H1 (cell line): Measurements from ENCODE around the gene BCAR3. TPM values are rescaled to one million over a fixed set of nuclear protein-coding genes. Genes with fewer than 3 reads are reported as not detected.

Source experiments
- CTCF ChIA-PET: fragments of 300-600 bp; sonication (Branson Sonifier 250); formaldehyde crosslinking; loops from one replicate; lab custom pipeline; 2021; ENCODE audit not compliant: partially characterized antibody; lab: Charles Lee
- POLR2A ChIA-PET: fragments of 300-600 bp; sonication (Branson Sonifier 250); formaldehyde crosslinking; loops from one replicate; lab custom pipeline; 2021; ENCODE audit warnings: inconsistent platforms; ENCODE audit not compliant: partially characterized antibody; lab: Charles Lee
- DNase-seq, 2 experiments: peaks; one replicate each; pipeline versions ENCODE4 v3.0.0 to v3.0.0-alpha.2; 2010 to 2022; ENCODE audit warnings: low spot score in 2 of 2, low read depth in 1 of 2, mixed read lengths in 1 of 2
- FAIRE-seq: peaks from 2 replicates; lab custom pipeline; 2011; peaks lifted over from hg19 to GRCh38; lab: Jason Lieb, UNC
- H2AFZ ChIP-seq: 2 replicates; pipeline ENCODE4 v1.8.1; 2012; ENCODE audit warnings: low read length, inconsistent platforms
- H2AK5ac ChIP-seq: 2 replicates; pipeline ENCODE4 v1.6.1; 2013; ENCODE audit warnings: low read depth, low read length
- H2BK120ac ChIP-seq: replicated peaks from 2 replicates; pipeline ENCODE3; 2013; ENCODE audit warnings: low read depth, low read length, inconsistent platforms
- H2BK12ac ChIP-seq: 2 replicates; pipeline ENCODE4 v1.6.1; 2013; ENCODE audit warnings: low read depth, low read length
- H2BK15ac ChIP-seq: 2 replicates; pipeline ENCODE4 v1.6.1; 2013; ENCODE audit warnings: low read length
- H2BK20ac ChIP-seq: 2 replicates; pipeline ENCODE4 v1.6.1; 2013; ENCODE audit warnings: low read length
- H2BK5ac ChIP-seq: 2 replicates; pipeline ENCODE4 v1.6.1; 2013; ENCODE audit warnings: low read depth, low read length
- H3K14ac ChIP-seq: 2 replicates; pipeline ENCODE4 v1.6.1; 2013; ENCODE audit warnings: inconsistent platforms; ENCODE audit not compliant: insufficient read length
- H3K18ac ChIP-seq: 2 replicates; pipeline ENCODE4 v1.6.1; 2013; ENCODE audit warnings: low read length; ENCODE audit errors: extremely low read depth
- H3K23ac ChIP-seq: 2 replicates; pipeline ENCODE4 v1.6.1; 2013; ENCODE audit warnings: inconsistent platforms; ENCODE audit not compliant: insufficient read length
- H3K23me2 ChIP-seq: 2 replicates; pipeline ENCODE4 v1.6.1; 2013; ENCODE audit warnings: low read depth, low read length
- H3K27ac ChIP-seq: 2 replicates; pipeline ENCODE4 v1.6.1; 2011; ENCODE audit warnings: low read depth, low read length, inconsistent platforms
- H3K27me3 ChIP-seq, 4 experiments: replicated peaks in 1 of 4; 1 replicate in 1 of 4; 2 replicates in 3 of 4; pipeline versions ENCODE4 v1.6.1 to v1.8.1; 2011 to 2013; ENCODE audit warnings: low read length in 3 of 4, mild to moderate bottlenecking in 3 of 4, inconsistent platforms in 2 of 4, mixed read lengths in 2 of 4, moderate library complexity in 1 of 4; ENCODE audit not compliant: control insufficient read depth in 3 of 4, insufficient read depth in 3 of 4; ENCODE audit errors: extremely low read depth in 1 of 4
- H3K36me3 ChIP-seq, 4 experiments: 2 replicates each; pipeline versions ENCODE4 v1.6.1 to v1.8.1; 2011 to 2013; ENCODE audit warnings: mild to moderate bottlenecking in 4 of 4, low read length in 3 of 4, moderate library complexity in 2 of 4, control low read depth in 1 of 4, inconsistent platforms in 1 of 4; ENCODE audit not compliant: insufficient read depth in 4 of 4, control insufficient read depth in 2 of 4
- H3K4ac ChIP-seq: replicated peaks from 2 replicates; pipeline ENCODE3; 2013; ENCODE audit warnings: low read length, low read depth, mixed read lengths, inconsistent platforms; ENCODE audit not compliant: insufficient read length
- H3K4me1 ChIP-seq, 4 experiments: replicated peaks in 1 of 4; 1 replicate in 1 of 4; 2 replicates in 3 of 4; pipeline versions ENCODE4 v1.6.1 to v1.8.1; 2011 to 2013; ENCODE audit warnings: low read length in 3 of 4, inconsistent platforms in 2 of 4, mixed read lengths in 1 of 4; ENCODE audit not compliant: insufficient read depth in 4 of 4, control insufficient read depth in 3 of 4
- H3K4me2 ChIP-seq, 2 experiments: 2 replicates each; pipeline versions ENCODE4 v1.6.1 to v1.8.1; 2011 to 2013; ENCODE audit warnings: low read depth in 2 of 2, low read length in 2 of 2, control low read depth in 1 of 2, inconsistent platforms in 1 of 2, mild to moderate bottlenecking in 1 of 2; ENCODE audit not compliant: insufficient read depth in 1 of 2
- H3K4me3 ChIP-seq, 4 experiments: fragments of 200-600, 300-600 bp in 1 of 4; sonication (generic), shearing (Covaris generic), sonication (Bioruptor Twin) in 1 of 4; 2 replicates each; pipeline versions ENCODE4 v1.5.1 to v1.8.1; 2011 to 2016; ENCODE audit warnings: low read length in 4 of 4, low read depth in 3 of 4, control low read depth in 2 of 4, inconsistent platforms in 2 of 4, mild to moderate bottlenecking in 2 of 4, mixed read lengths in 1 of 4, moderate library complexity in 1 of 4; ENCODE audit not compliant: insufficient read depth in 2 of 4; ENCODE audit errors: extremely low read depth in 1 of 4
- H3K56ac ChIP-seq: replicated peaks from 2 replicates; pipeline ENCODE3; 2013; ENCODE audit warnings: low read depth, mild to moderate bottlenecking, mixed read lengths, low read length, inconsistent platforms; ENCODE audit not compliant: insufficient read length
- H3K79me1 ChIP-seq: 2 replicates; pipeline ENCODE4 v1.6.1; 2013; ENCODE audit warnings: low read depth, low read length, control low read depth
- H3K79me2 ChIP-seq, 2 experiments: 2 replicates each; pipeline versions ENCODE4 v1.6.1 to v1.8.1; 2012 to 2013; ENCODE audit warnings: low read length in 2 of 2, mild to moderate bottlenecking in 2 of 2, inconsistent platforms in 1 of 2; ENCODE audit not compliant: insufficient read depth in 2 of 2, control insufficient read depth in 1 of 2
- H3K9ac ChIP-seq, 4 experiments: replicated peaks in 1 of 4; 1 replicate in 1 of 4; 2 replicates in 3 of 4; pipeline versions ENCODE4 v1.6.1 to v1.8.1; 2011 to 2013; ENCODE audit warnings: low read depth in 3 of 4, low read length in 3 of 4, control low read depth in 2 of 4, mild to moderate bottlenecking in 2 of 4, moderate library complexity in 2 of 4, inconsistent platforms in 1 of 4; ENCODE audit errors: extremely low read depth in 1 of 4
- H3K9me3 ChIP-seq, 2 experiments: 2 replicates each; pipeline versions ENCODE4 v1.6.1 to v1.8.1; 2012 to 2013; ENCODE audit warnings: mild to moderate bottlenecking in 2 of 2, moderate library complexity in 2 of 2, control low read depth in 1 of 2, inconsistent platforms in 1 of 2, low read depth in 1 of 2, low read length in 1 of 2, mixed read lengths in 1 of 2; ENCODE audit not compliant: insufficient read depth in 2 of 2
- H4K20me1 ChIP-seq, 2 experiments: replicated peaks in 1 of 2; 2 replicates each; pipeline versions ENCODE3 to v1.8.1; 2011 to 2013; ENCODE audit warnings: inconsistent platforms in 2 of 2, low read length in 2 of 2, mild to moderate bottlenecking in 1 of 2; ENCODE audit not compliant: insufficient read depth in 2 of 2, control insufficient read depth in 1 of 2
- H4K5ac ChIP-seq: 2 replicates; pipeline ENCODE4 v1.6.1; 2013; ENCODE audit warnings: low read length, low read depth, mixed read lengths, inconsistent platforms; ENCODE audit not compliant: insufficient read length
- H4K8ac ChIP-seq: 2 replicates; pipeline ENCODE4 v1.8.0; 2013; ENCODE audit warnings: mild to moderate bottlenecking, moderate library complexity, low read length, inconsistent platforms; ENCODE audit not compliant: insufficient read depth; ENCODE audit errors: extremely low read depth
- H4K91ac ChIP-seq: replicated peaks from 2 replicates; pipeline ENCODE3; 2013; ENCODE audit warnings: low read length, mixed read lengths, inconsistent platforms; ENCODE audit not compliant: insufficient read length
- ATF2 ChIP-seq: IDR thresholded peaks from 2 replicates; pipeline ENCODE4 v1.6.1; 2012; ENCODE audit warnings: low read length, inconsistent platforms
- JUN ChIP-seq: IDR thresholded peaks from 2 replicates; pipeline ENCODE4 v1.6.1; 2011; ENCODE audit warnings: low read depth, mild to moderate bottlenecking, improper control_type of control experiment, low read length
- NANOG ChIP-seq: IDR thresholded peaks from 2 replicates; pipeline ENCODE4 v1.6.1; 2011; ENCODE audit warnings: low read length, low read depth, mild to moderate bottlenecking, inconsistent platforms; ENCODE audit not compliant: insufficient read depth, poor library complexity, severe bottlenecking
- TEAD4 ChIP-seq: IDR thresholded peaks from 2 replicates; pipeline ENCODE4 v1.6.1; 2012; ENCODE audit warnings: low read depth, low read length, inconsistent platforms, mixed read lengths
- WGBS, 2 experiments: shearing (Covaris generic) in 1 of 2; methylation state at CpG; one replicate each; pipeline versions ENCODE4 v1.1.6 to v1.1.7; 2013 to 2015; ENCODE audit warnings: low lambda C conversion rate in 2 of 2, mixed read lengths in 2 of 2, inconsistent platforms in 1 of 2, low coverage in 1 of 2, missing lambda C conversion rate in 1 of 2; ENCODE audit not compliant: insufficient replicate concordance in 2 of 2, insufficient coverage in 1 of 2, insufficient read length in 1 of 2; ENCODE audit errors: extremely low coverage in 1 of 2, missing lambda C conversion rate in 1 of 2; 5-methylcytosine and 5-hydroxymethylcytosine counted together
- polyA plus RNA-seq, 7 experiments: library from polyadenylated mRNA; depleted of rRNA in 3 of 7; stranded (reverse) in 5 of 7; unstranded in 2 of 7; fragments of >200 nt in 5 of 7; fragments of 200-250 nt in 2 of 7; gene quantifications; 1 replicate in 5 of 7; 2 replicates in 1 of 7; 4 replicates in 1 of 7; pipeline versions ENCODE4 v1.2.1 to v1.2.3, GENCODE V29; 2011 to 2013; ENCODE audit warnings: missing spikeins in 2 of 7, mixed read lengths in 2 of 7
- total RNA-seq: library from RNA; stranded (reverse); fragmentation: NEBNext Ultra II Directional; extraction: Animal tissue kit (Norgen Biotek cat#: 25700); gene quantifications from 2 replicates; pipeline ENCODE4 v1.2.1, GENCODE V29; 2021

Gene BCAR3
- total and polyA plus RNA-seq, 2 of the 8 experiments (the other 6 are each of a cell fraction or from before 2014, with no cell fraction given): 5.6 to 9.2 TPM

GRCh38 chr1:93685918-93686317 is 4.3 kb upstream of the BCAR3 start:
- TF ChIP-seq TEAD4 (no peak), ATF2 (no peak), JUN (no peak), NANOG (no peak)
- TF ChIP-seq, all 59 proteins: peak for 0
- H3K4me2 ChIP-seq: no peak overlapping the region
- H3K9ac ChIP-seq: no peak overlapping the region
- no peaks in the 10 kb centered on the region for H3K79me2 ChIP-seq
- H4K5ac ChIP-seq: no peak overlapping the region
- ChIA-PET POLR2A (interaction anchor here (0.9 to 1.2 kb wide), 3 partner anchors 20 to 129 kb away, joined by 3 read pairs; no protein-coding TSS in a partner anchor), CTCF (interaction anchor here (0.7 to 13.5 kb wide), 14 partner anchors 10 to 159 kb away, joined by 3 to 98 read pairs (median 4); no protein-coding TSS in a partner anchor)
- no peak overlapping the region for H2BK15ac ChIP-seq
- no peak overlapping the region for H4K8ac ChIP-seq
- H2BK20ac ChIP-seq: no peak overlapping the region
- peaks cover 0 to 3% (median under 1%) of the 10 kb centered on the region in 4 experiments; a peak in 4 of 7 replicates for H3K4me1 ChIP-seq
- H3K79me1 ChIP-seq: no peaks in the 10 kb centered on the region
- H3K4ac ChIP-seq: no peak overlapping the region
- no peak overlapping the region for H3K4me3 ChIP-seq
- FAIRE-seq (no peak), DNase-seq (no peak)
- H2BK12ac ChIP-seq: no peak overlapping the region
- 84% methylated on average over 1 of the region's 1 CpG; no CpG with 5 or more reads in 1 of the 2 experiments for WGBS, 2 experiments
- no peak overlapping the region for H2AK5ac ChIP-seq
- H4K20me1 ChIP-seq: no peaks in the 10 kb centered on the region
- no peak overlapping the region for H2AFZ ChIP-seq
- no peak overlapping the region for H3K27ac ChIP-seq
- H3K36me3 ChIP-seq: no peaks in the 10 kb centered on the region
- H2BK5ac ChIP-seq: no peak overlapping the region
- no peak overlapping the region for H4K91ac ChIP-seq
- H3K56ac ChIP-seq: no peak overlapping the region
- peaks cover 0 to 8% (median 2%) of the 10 kb centered on the region in 4 experiments; a peak in 3 of 7 replicates for H3K27me3 ChIP-seq
- H2BK120ac ChIP-seq: no peak overlapping the region
- no peak overlapping the region for H3K23ac ChIP-seq
- peaks cover 9% of the 10 kb centered on the region for H3K23me2 ChIP-seq
- no peak overlapping the region for H3K18ac ChIP-seq
- H3K9me3 ChIP-seq: no peaks in the 10 kb centered on the region
- no peak overlapping the region for H3K14ac ChIP-seq
